Ascending aorta (tissue), 2 donors: ENCODE results near the gene MCM3AP. TPM values are rescaled to one million over a fixed set of nuclear protein-coding genes. Genes with fewer than 3 reads are reported as not detected.

Experiments used
- DNase-seq, 2 donors: peaks; one replicate each; pipeline ENCODE4 v3.0.0-alpha.2; 2019; ENCODE audit warnings: low spot score in 2 of 2
- H3K27ac ChIP-seq, 2 donors: fragments of 200-600 bp; sonication (generic); one replicate each; pipeline ENCODE4 v1.5.1; 2016 to 2017; ENCODE audit warnings: mild to moderate bottlenecking in 1 of 2
- H3K27me3 ChIP-seq: fragments of 200-600 bp; sonication (generic); one replicate; pipeline ENCODE4 v1.5.1; 2017
- H3K36me3 ChIP-seq, 2 donors: fragments of 200-600 bp; sonication (generic); one replicate each; pipeline ENCODE4 v1.5.1; 2016
- H3K4me1 ChIP-seq, 2 donors: fragments of 200-600 bp; sonication (generic); one replicate each; pipeline ENCODE4 v1.5.1; 2016 to 2017; ENCODE audit warnings: mild to moderate bottlenecking in 1 of 2
- H3K4me3 ChIP-seq, 2 donors: fragments of 200-600 bp; sonication (generic); one replicate each; pipeline ENCODE4 v1.5.1; 2016 to 2017; ENCODE audit warnings: mild to moderate bottlenecking in 1 of 2
- H3K9me3 ChIP-seq, 2 donors: fragments of 200-600 bp; sonication (generic); one replicate each; pipeline ENCODE4 v1.5.1; 2016
- CTCF ChIP-seq, 3 experiments: fragments of 200-600 bp in 2 of 3; fragments of 450-650 bp in 1 of 3; sonication (generic) in 2 of 3; IDR thresholded peaks; one replicate each; pipeline ENCODE4 v1.5.1; 2016 to 2019; ENCODE audit warnings: antibody characterized with exemption in 3 of 3, mild to moderate bottlenecking in 1 of 3, moderate library complexity in 1 of 3
- intact Hi-C: fragments of 100-400 bp; cut with DNase I; formaldehyde crosslinking; loops from one replicate; pipeline ENCODE4 v1.15.1; 2023
- total RNA-seq: library from RNA; depleted of rRNA; stranded (reverse); fragments of >200 nt; gene quantifications from one replicate; pipeline ENCODE4 v1.1.0, GENCODE V29; 2016

MCM3AP gene
- total RNA-seq, 1 donor from 2014 or later = 121 TPM

DNA sequence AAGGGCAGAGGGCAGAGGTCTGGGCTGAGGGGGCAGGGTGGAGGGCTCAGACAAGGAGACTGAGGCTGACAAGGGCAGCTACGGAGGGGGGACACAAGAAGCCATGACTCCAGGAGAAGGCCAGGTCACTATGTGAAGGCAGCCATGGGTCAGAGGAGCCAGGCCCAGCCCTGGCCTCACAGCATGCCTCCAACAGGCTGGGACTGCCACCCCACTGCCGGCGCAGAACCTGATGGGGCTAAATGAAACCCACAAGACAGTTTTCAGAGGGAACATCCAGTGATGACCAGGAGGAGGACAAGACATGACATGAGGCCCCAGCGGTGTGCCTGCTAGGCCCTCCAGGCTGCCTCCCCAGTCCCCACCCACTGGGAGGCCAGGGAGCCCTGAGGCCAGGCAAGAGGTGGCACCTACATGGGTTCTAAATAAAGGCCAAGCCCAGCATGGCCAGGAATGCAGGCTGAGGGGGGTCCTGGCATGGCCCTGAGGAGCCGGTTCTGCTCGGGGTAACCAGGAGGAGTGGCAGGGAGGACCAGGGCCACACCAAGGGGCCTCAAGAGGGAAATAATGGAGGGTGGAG is 29.6 kb downstream of the MCM3AP start:
- no peak for TF ChIP-seq CTCF (IDR thresholded peaks at IDR 0.05)
- Histone ChIP-seq H3K36me3 (peaks cover 85 to 96% of the 10 kb centered on the region in 2 donors), H3K27ac (no peak overlapping the region), H3K4me1 (no peaks in the 10 kb centered on the region), H3K9me3 (no peaks in the 10 kb centered on the region), H3K27me3 (no peaks in the 10 kb centered on the region), H3K4me3 (no peak overlapping the region)
- DNase-seq = no peak
- intact Hi-C loops = no loop called here

DNA sequence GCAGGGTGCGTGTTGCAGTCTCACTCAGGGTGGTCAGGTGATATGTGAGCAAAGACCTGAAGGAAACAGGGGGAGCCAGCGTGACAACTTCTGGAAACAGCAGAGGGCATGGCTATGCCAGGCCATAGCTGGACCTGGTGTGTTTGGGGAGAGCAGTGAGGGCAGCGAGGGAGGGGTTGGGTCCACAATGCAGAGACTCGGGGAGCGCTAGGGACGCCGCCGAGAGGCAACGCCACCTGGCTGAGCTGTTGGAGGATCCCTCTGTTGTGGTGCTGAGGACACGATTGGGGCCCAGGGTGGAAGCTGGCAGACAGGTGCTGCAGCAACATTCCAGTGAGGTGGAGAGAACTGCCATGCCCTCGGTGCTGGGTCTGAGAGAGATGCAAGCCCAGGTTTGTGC is 30.2 kb downstream of the MCM3AP start:
- Histone ChIP-seq H3K27ac (no peak overlapping the region), H3K4me1 (no peaks in the 10 kb centered on the region), H3K36me3 (peaks cover 83 to 96% of the 10 kb centered on the region in 2 donors), H3K9me3 (no peaks in the 10 kb centered on the region), H3K27me3 (no peaks in the 10 kb centered on the region), H3K4me3 (no peak overlapping the region)
- no peak for TF ChIP-seq CTCF (IDR thresholded peaks at IDR 0.05)
- no peak for DNase-seq
- intact Hi-C loops = no loop called here

DNA sequence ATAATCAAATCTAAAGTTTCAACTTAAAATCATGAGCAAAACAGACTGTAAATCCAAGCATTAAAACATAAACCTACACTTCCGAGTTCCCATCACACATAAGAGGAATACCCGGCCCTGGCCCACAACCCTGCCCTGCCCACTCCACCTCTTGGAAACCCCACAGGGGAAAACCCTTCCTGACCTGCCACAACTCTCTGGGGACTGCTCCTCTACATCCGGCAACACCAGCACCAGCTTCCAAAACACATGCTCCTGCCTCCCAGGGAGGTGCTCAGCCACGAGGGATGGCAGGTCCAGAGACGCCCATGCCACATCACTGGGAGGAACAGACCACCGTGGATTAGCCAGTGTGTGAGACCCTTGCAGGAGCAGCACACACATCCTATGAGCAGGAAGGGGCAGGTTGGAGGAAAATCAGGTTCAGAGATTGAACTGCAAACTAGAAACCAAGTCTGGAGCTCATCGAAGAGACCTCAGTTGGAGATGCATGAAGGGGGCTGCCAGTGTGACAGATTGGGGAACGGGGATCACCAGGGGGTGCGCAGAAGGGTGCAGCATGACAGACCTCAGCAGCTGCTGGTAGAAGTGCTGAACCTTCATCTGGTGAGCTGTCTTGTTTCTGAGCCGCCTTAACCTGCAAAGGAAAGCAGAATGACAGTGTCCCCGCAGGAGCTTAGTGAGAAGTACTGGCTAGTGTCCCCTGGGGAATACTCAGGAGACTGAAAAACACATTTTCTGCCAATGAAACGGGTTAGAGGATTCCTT is 31.0 kb downstream of the MCM3AP start:
- Histone ChIP-seq H3K36me3 (peaks cover 78 to 96% of the 10 kb centered on the region in 2 donors), H3K9me3 (no peaks in the 10 kb centered on the region), H3K27ac (no peak overlapping the region), H3K4me3 (no peak overlapping the region), H3K27me3 (no peaks in the 10 kb centered on the region), H3K4me1 (no peaks in the 10 kb centered on the region)
- no peak for TF ChIP-seq CTCF (IDR thresholded peaks at IDR 0.05)
- no peak for DNase-seq
- intact Hi-C loops = no loop called here

GRCh38 chr21:46253610-46254124 is 31.7 kb downstream of the MCM3AP start:
- Histone ChIP-seq H3K9me3 (no peaks in the 10 kb centered on the region), H3K27me3 (no peaks in the 10 kb centered on the region), H3K27ac (no peak overlapping the region), H3K4me3 (no peak overlapping the region), H3K36me3 (peaks cover 71 to 92% of the 10 kb centered on the region in 2 donors), H3K4me1 (no peaks in the 10 kb centered on the region)
- intact Hi-C loops = no loop called here
- TF ChIP-seq CTCF (IDR thresholded peaks at IDR 0.05) = no peak
- DNase-seq = no peak

GRCh38 chr21:46252840-46253239 is 32.6 kb downstream of the MCM3AP start:
- Histone ChIP-seq H3K4me1 (no peaks in the 10 kb centered on the region), H3K27me3 (no peaks in the 10 kb centered on the region), H3K27ac (no peak overlapping the region), H3K36me3 (peaks cover 69 to 90% of the 10 kb centered on the region in 2 donors), H3K9me3 (no peaks in the 10 kb centered on the region), H3K4me3 (no peak overlapping the region)
- DNase-seq = no peak
- TF ChIP-seq CTCF (IDR thresholded peaks at IDR 0.05) = no peak
- intact Hi-C loops = no loop called here
